OCI-LY7 (cell line): Measurements from ENCODE around the gene SEC31B. TPM values are rescaled to one million over a fixed set of nuclear protein-coding genes. Genes with fewer than 3 reads are reported as not detected.

Source experiments
- BruUV-seq: library from RNA; stranded (reverse); fragments of 400-500 nt; replicated peaks from 2 replicates; lab custom pipeline; 2021; lab: Mats Ljungman, UMichigan
- CTCF ChIA-PET: fragments of 300-600 bp; sonication (Branson Sonifier 250); formaldehyde crosslinking; loops from one replicate; lab custom pipeline; 2022; ENCODE audit warnings: antibody characterized with exemption; ENCODE audit not compliant: unreplicated experiment; lab: Charles Lee
- POLR2A ChIA-PET: fragments of 300-600 bp; sonication (Branson Sonifier 250); formaldehyde crosslinking; loops from one replicate; lab custom pipeline; 2022; ENCODE audit warnings: antibody characterized with exemption; lab: Charles Lee
- DNase-seq: peaks from one replicate; pipeline ENCODE4 v3.0.0-alpha.2; 2015; ENCODE audit warnings: low spot score
- H2AFZ ChIP-seq: fragments of 200-600 bp; sonication (generic), shearing (Covaris generic); 2 replicates; pipeline ENCODE4 v1.6.1; 2014; ENCODE audit warnings: mild to moderate bottlenecking, antibody characterized with exemption, low read length, moderate library complexity
- H3K27ac ChIP-seq: fragments of 200-600 bp; sonication (generic); 2 replicates; pipeline ENCODE4 v1.5.1; 2014; ENCODE audit warnings: mixed run types, low read depth, mild to moderate bottlenecking, moderate library complexity, low read length, inconsistent platforms; ENCODE audit not compliant: poor library complexity, severe bottlenecking
- H3K36me3 ChIP-seq: fragments of 200-600 bp; sonication (generic); 2 replicates; pipeline ENCODE4 v1.6.1; 2014; ENCODE audit warnings: mild to moderate bottlenecking, antibody characterized with exemption, low read length, moderate library complexity, mixed read lengths; ENCODE audit not compliant: insufficient read depth
- H3K4me1 ChIP-seq: fragments of 200-600 bp; sonication (generic); 2 replicates; pipeline ENCODE4 v1.5.1; 2014; ENCODE audit warnings: mild to moderate bottlenecking, low read length; ENCODE audit not compliant: insufficient read depth, poor library complexity, severe bottlenecking
- H3K4me2 ChIP-seq: fragments of 200-600 bp; sonication (generic); 2 replicates; pipeline ENCODE4 v1.6.1; 2014; ENCODE audit warnings: mild to moderate bottlenecking, low read length
- H3K4me3 ChIP-seq: fragments of 200-600 bp; sonication (generic); 2 replicates; pipeline ENCODE4 v1.5.1; 2014; ENCODE audit warnings: mild to moderate bottlenecking, low read depth, low read length; ENCODE audit not compliant: poor library complexity, severe bottlenecking
- H3K79me2 ChIP-seq: fragments of 200-600 bp; sonication (generic); 2 replicates; pipeline ENCODE4 v1.6.1; 2016; ENCODE audit warnings: low read depth, mild to moderate bottlenecking, low read length, moderate library complexity, mixed read lengths; ENCODE audit not compliant: insufficient read depth
- H3K9me2 ChIP-seq: fragments of 200-600 bp; sonication (generic); 2 replicates; pipeline ENCODE4 v1.6.1; 2016; ENCODE audit warnings: mild to moderate bottlenecking, low read length, mixed read lengths; ENCODE audit not compliant: insufficient read depth
- H3K9me3 ChIP-seq: fragments of 200-600 bp; sonication (generic); 2 replicates; pipeline ENCODE4 v1.6.1; 2014; ENCODE audit warnings: mild to moderate bottlenecking, mixed run types, low read length, mixed read lengths
- H4K20me1 ChIP-seq: fragments of 200-600 bp; sonication (generic); 2 replicates; pipeline ENCODE4 v1.6.1; 2014; ENCODE audit warnings: mild to moderate bottlenecking, antibody characterized with exemption, low read length, moderate library complexity, mixed read lengths; ENCODE audit not compliant: insufficient read depth
- CTCF ChIP-seq: fragments of 200-600 bp; sonication (generic); conservative IDR thresholded peaks from 2 replicates; pipeline ENCODE4 v1.5.1; 2014; ENCODE audit warnings: mild to moderate bottlenecking, antibody characterized with exemption, low read length, moderate library complexity, mixed read lengths
- EZH2phosphoT487 ChIP-seq: fragments of 200-600 bp; sonication (generic); IDR thresholded peaks from 2 replicates; pipeline ENCODE4 v1.6.1; 2018; ENCODE audit warnings: low read depth, borderline replicate concordance, mild to moderate bottlenecking, mixed run types, antibody characterized with exemption, low read length, moderate library complexity, mixed read lengths
- intact Hi-C: fragments of 100-400 bp; cut with micrococcal nuclease; formaldehyde crosslinking; loops from one replicate; pipeline ENCODE4 v1.10.0; 2022; ENCODE audit not compliant: unreplicated experiment
- total RNA-seq, 2 experiments: library from RNA; depleted of rRNA in 1 of 2; stranded (reverse); fragments of >200 nt in 1 of 2; shearing (Covaris generic) in 1 of 2; gene quantifications; 2 replicates each; pipeline ENCODE4 v1.2.3, GENCODE V29; 2014 to 2022

Gene SEC31B
- total RNA-seq, 2 experiments from 2014 or later: 12.5 to 26.0 TPM

GRCh38 chr10:100509241-100509840 is 10.3 kb downstream of the SEC31B start:
- peaks cover 12% of the 10 kb centered on the region for H3K4me1 ChIP-seq
- no peak overlapping the region for H2AFZ ChIP-seq
- H3K9me3 ChIP-seq: no peaks in the 10 kb centered on the region
- H3K27ac ChIP-seq: no peak overlapping the region
- no peaks in the 10 kb centered on the region for H3K9me2 ChIP-seq
- no peak overlapping the region for H3K4me3 ChIP-seq
- no peaks in the 10 kb centered on the region; the same call in 1 of the 2 replicates for H3K36me3 ChIP-seq
- no peak for TF ChIP-seq EZH2phosphoT487
- TF ChIP-seq CTCF: no peak
- no TSS peak for BruUV-seq
- H3K79me2 ChIP-seq: no peaks in the 10 kb centered on the region
- intact Hi-C loops: loop anchor here (5.0 kb wide), 1 partner anchor 207 kb away; no protein-coding TSS in a partner anchor
- POLR2A ChIA-PET: interaction anchor here (0.6 kb wide), 2 partner anchors 176 to 1112 kb away, joined by 3 read pairs; no protein-coding TSS in a partner anchor
- H3K4me2 ChIP-seq: no peak overlapping the region
- no peaks in the 10 kb centered on the region for H4K20me1 ChIP-seq
- DNase-seq: no peak
- CTCF ChIA-PET: interaction anchor here (1.3 kb wide), 1 partner anchor 9 kb away, joined by 7 read pairs; no protein-coding TSS in a partner anchor

DNA sequence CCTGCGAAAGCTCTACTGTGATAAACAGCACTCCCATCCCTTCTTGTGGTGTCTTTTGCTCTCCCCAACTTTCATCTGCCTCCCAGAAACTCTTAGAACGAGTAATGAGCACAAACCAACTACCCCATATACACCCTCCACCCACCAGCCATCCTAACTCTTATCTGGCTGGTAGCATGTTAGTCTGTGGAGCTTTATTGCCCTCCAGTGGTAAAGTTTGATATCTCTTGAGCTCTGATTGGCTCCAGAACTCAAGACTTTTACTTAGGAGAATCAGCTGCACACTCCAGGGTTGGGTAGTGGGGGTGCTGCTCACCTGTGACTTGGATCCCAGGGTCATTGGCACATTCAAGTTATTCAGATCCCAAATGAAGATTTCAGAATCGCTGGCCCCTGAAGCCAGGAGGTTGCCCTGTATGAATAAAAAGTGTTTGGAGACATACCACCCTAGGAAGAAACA is 10.9 kb downstream of the SEC31B start:
- TF ChIP-seq EZH2phosphoT487 (no peak), CTCF (peak; percentile 83)
- ChIA-PET CTCF (interaction anchor here (1.3 kb wide), 1 partner anchor 10 kb away, joined by 7 read pairs; no protein-coding TSS in a partner anchor), POLR2A (interaction anchor here (0.6 to 0.7 kb wide), 3 partner anchors 176 to 1113 kb away, joined by 3 read pairs; no protein-coding TSS in a partner anchor)
- Histone ChIP-seq H3K4me1 (peaks cover 18% of the 10 kb centered on the region), H3K4me2 (no peak overlapping the region), H3K36me3 (no peaks in the 10 kb centered on the region; the same call in 1 of the 2 replicates), H2AFZ (no peak overlapping the region), H4K20me1 (no peaks in the 10 kb centered on the region), H3K79me2 (no peaks in the 10 kb centered on the region), H3K9me3 (no peaks in the 10 kb centered on the region), H3K27ac (no peak overlapping the region), H3K4me3 (no peak overlapping the region), H3K9me2 (no peaks in the 10 kb centered on the region)
- intact Hi-C loops: loop anchor here (1.0 to 5.0 kb wide), 3 partner anchors 75 to 206 kb away; no protein-coding TSS in a partner anchor
- BruUV-seq: no TSS peak
- DNase-seq: peak; percentile 70

DNA sequence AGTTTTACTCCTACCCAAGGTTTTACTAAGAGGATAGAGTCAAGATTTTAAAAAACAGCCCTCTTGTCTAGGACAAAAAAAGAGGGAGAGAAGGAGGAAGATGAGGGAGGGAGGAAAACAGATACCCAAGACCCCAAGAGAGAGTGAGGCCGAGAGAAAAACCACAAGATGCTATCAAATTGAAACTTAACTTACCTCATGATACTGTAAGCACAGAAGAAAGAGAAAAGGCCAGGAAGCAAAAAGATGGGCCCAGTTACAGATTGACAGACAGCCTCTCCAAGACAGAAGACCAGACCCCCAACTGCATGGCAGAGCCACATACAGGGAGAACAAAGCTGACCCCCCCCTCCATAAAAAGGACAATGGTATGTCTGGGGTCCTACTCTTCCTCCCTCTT is 11.4 kb downstream of the SEC31B start:
- H3K27ac ChIP-seq: no peak overlapping the region
- BruUV-seq: no TSS peak
- ChIA-PET POLR2A (interaction anchor here (0.7 kb wide), 1 partner anchor 234 kb away, joined by 3 read pairs; no protein-coding TSS in a partner anchor), CTCF (interaction anchor here (1.3 kb wide), 1 partner anchor 10 kb away, joined by 7 read pairs; no protein-coding TSS in a partner anchor)
- H3K4me3 ChIP-seq: no peak overlapping the region
- no peak overlapping the region for H2AFZ ChIP-seq
- no peaks in the 10 kb centered on the region for H3K9me3 ChIP-seq
- DNase-seq: no peak
- no peaks in the 10 kb centered on the region for H3K9me2 ChIP-seq
- intact Hi-C loops: loop anchor here (1.0 to 5.0 kb wide), 3 partner anchors 75 to 206 kb away; no protein-coding TSS in a partner anchor
- H3K4me1 ChIP-seq: peaks cover 20% of the 10 kb centered on the region
- TF ChIP-seq CTCF: no peak
- no peak for TF ChIP-seq EZH2phosphoT487
- H3K79me2 ChIP-seq: no peaks in the 10 kb centered on the region
- H4K20me1 ChIP-seq: no peaks in the 10 kb centered on the region
- H3K4me2 ChIP-seq: no peak overlapping the region
- H3K36me3 ChIP-seq: no peaks in the 10 kb centered on the region; the same call in 1 of the 2 replicates
